Measurements from ENCODE around the gene TNK2.
A peak's percentile ranks its signal among the peaks of the same experiment; 100 is the strongest.
"Not testable (repeated sequence)": the region's sequence is repeated elsewhere in the genome, so short reads cannot be mapped to it uniquely, and the experiment has no call there.

TNK2 gene

DNA sequence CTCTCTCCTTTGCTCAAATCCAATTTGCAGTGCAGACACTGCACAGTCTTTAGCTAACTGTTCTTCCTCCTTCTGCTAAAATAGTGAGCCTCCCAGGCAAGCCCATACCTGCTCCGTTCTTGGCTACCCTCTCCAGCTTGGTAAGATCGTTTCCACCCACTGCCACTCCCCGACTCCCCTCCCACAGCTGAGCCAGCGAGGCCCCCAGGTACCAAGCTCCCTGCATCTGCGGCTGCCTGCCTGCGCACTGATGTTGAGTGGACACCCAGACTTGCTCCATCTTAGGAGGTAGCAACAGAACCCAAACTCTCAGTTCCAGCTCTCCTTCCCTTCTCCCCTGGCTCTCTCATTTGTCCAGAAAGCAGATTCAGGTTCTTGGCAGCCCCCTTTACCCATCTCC, 7.9 kb upstream of the TNK2 start:
- DNase-seq = no peak

DNA sequence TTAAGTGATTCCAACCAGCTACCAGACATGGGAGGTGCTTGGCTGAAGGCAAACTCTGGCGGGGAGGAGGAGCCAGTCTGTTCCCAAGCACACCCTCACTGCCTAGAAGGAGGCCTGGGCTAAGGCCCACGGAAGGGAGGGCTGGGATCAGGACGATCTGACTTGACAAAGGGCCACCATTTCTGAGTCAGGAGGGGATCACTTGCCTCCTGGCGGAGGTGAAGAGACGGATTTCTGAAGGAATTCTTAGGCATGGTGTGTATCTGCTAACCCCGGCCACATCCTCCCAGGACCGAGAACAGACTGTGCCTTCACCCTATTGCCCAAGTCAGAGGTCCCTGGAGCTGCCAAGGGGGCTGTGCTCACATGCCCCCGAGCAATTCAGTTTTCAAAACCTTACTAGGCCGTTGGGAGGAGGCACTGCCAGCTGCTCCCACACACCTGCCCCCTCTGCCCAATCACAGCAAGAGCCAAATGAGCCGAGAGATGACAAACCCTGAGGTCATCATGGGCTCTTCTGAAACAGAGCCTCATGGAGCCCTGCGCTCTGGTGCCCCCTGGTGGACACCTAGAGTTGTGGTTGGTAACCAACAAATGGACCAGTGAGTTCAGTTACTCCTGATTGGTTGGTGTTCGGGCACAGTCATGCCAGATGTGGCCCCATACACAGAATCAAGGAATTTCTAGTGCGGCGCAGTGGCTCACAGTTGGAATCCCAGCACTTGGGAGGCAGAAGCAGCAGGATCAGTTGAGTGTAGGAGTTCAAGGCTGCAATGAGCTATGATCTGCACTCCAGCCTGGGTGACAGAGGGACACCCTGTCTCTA, 6.5 kb upstream of the TNK2 start:
- no peak for DNase-seq

DNA sequence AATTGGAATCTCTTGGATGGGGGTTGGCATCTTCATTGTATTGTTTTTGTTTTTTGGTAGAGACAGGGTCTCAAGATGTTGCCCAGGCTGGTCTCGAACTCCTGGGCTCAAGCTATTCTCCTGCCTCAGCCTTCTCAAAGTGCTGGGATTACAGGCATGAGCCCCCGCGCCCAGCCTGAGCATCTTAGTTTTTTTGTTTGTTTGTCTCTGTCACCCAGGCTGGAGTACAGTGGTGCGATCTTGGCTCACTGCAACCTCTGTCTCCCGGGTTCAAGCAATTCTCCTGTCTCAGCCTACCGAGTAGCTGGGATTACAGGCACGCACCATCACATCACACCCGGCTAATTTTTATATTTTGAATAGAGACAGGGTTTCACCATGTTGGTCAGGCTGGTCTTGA, 5.8 kb upstream of the TNK2 start:
- DNase-seq = not testable (repeated sequence)

DNA sequence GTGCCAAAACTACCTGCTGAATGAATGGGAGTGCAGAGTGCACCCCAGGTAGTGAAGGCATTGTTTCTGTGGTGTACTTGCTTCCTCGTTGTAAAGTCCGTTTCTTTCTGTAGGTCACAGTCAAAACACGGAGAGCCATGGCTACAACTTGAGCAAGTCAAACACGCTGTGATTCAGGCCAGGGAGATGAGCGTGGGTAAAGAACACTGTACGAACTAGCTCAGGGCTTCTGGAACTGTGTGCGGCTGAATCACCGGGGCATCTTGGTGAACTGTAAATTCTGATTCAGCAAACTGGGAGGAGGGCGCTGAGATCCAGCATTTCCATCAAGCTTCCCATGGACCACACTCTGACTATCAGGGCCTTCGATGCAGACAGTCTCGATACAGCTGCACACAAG, 5.0 kb upstream of the TNK2 start:
- DNase-seq = no peak

DNA sequence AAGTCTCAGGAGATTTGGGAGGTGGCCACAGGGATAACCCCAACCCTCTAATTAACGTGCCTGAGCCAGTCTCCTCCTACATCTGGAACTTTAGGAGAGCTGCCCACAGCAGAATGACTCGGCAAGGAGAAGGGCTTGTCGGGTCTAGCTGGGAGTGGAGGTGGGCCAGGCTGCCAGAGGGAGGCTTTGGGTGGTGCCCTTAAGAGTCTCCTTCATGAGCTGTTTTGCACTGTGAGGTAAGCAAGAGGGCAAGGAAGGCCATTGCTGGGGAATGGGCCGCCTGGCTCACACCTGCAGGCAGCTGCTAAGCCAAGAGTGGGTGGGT, 3.6 kb upstream of the TNK2 start:
- DNase-seq = no peak

DNA sequence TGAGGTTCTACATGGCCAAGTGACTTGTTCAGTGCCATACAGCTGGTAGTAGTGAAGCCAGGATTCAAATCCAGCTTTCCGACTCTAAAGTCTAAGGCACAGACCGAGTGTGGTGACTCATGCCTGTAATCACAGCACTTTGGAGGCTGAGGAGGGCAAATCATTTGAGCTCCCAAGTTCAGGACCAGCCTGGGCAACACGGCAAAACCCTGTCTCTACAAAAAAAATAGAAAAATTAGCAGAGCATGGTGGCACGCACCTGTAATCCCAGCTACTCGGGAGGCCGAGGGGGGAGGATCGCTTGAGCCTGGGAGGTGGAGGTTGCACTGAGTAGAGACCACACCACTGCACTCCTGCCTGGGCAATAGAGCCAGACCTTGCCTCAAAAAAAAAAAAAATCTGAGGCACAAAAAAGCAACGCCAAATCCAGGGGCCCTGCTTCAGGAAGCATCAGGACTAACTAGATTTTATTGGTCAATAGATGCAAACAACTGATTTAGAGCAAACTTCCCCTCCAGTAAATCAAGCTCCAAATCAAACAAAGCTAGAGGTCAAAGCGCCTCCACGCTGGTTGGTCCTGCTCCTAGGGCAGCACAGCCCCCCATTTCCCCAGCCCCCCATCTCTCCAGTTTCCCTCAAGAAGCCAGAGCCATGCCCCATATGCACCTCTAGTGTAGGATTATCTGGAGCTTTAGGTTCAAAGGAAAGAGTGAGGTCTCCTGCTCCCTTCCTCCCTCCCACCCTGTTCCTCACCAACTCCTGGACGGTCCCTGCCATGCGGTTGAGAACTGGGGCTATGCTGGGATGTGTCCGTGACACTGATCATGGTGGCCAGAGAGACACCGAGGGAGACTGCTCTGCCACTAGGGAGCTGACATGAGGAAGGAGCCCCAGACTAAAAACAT, 2.9 kb upstream of the TNK2 start:
- DNase-seq = no peak

DNA sequence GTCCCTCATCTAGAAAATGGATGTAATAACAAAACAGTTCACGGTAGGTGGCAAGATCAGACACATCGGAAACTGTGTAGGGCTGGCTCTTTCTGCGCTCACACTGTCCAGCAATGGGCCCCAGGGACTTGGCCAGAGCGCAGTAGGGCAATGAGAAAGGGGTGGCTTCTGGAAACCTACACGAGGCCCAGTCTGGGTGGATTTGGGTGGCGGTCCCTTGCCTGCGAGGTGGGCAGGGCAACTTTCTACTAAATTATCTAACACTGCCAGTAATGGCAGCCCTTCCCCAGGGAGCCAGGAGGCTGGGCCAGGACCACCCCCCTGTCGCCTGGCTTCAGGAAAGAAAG, 2.1 kb upstream of the TNK2 start:
- DNase-seq = no peak

DNA sequence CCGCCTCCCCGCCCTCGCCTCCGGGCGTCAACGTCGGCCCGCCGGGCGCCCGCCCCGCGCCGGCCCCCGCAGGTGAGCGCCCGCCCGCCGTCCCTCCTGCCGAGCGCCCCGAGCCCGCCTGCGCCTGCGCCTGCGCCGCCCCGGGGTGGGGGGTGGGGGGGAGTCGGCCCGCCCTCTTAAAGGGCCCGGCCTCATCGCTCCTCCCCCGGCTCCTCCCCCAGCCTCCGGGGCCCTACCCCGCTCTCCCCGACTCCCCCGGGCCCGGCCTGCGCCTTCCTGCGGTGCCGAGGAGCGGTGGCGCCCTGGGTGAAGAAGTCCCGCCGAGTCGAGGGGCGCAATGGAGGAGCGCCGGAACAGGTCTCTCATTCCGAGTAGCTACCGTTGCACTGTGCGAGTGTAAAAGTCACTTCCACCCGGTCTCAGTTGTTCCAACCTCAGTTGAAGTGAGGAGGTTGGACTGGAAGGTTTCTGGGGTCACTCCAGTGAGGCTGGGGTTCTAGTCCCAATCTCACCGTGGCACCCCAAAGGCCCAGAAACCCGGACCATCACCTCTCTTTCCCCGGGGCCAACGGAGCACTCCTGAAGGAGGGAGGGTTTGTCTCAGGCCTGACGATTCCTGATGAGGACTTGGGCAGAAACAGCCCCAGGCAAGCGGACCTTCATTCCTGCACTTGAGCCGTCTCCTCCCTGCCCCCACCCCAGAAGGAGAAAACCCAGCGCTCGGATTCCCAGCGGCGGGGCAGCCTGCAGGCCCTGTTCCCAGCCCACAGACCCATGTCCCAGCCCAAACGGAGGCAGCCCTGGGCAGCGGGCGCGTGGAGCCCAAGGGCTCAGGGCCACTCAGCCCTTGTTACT, 1.5 kb upstream of the TNK2 start:
- DNase-seq = peak; percentile 48

DNA sequence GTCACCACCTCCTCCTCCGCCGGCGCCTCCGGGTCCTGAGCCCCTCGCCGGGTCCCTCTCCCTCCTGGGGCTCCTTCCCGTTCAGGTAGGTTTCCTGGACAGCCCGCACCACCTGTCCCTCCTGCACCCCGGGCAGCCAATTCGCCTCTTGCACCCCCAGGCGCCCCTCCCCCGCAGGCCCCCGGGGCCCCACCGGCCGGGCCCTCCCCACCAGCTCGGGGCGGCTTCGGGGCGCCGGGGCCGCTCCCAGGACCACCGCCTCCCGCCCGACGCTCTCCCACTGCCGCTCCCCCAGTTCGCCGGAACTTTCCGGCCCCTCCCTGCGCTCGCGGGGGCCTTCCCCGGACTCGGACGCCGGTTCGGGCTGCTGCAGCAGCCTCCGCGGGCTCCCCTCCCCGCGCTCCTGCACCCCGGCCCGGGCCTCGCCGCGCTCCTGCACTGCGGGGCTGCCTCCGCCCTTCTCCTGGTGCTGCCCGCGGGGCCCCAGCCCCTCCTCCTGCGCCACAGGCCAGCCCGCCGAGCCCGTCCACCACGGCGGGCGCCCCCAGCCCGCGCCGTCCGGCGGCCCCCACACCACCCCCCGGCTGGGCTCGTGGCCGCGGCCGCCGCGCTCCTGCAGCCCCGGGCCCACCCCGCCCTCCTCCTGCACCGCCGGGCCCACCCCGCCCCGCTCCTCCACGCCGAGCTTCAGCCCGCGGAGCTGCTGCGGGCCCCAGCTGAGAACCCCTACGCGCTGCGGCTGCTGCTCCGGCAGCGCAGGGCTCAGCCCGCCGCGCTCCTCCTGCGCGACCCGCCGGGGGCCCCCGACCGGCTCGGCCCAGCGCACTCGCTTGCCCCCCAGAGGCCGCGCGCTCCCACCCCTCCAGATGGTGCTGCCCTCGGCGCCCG, 587 bp upstream of the TNK2 start:
- no peak for DNase-seq

DNA sequence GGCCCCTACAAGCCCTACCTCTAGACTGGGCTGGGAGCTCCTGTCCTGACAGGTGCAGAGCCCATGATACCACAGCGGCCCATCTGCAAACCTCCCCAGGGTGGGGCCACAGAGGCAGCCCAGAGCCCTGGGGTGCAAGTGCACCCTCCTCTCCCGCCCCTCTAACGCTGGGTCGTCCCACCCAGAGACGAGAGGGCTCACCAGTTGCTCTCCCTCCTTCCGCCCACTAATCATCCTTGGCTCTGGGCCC, 742 bp downstream of the TNK2 start:
- no peak for DNase-seq

DNA sequence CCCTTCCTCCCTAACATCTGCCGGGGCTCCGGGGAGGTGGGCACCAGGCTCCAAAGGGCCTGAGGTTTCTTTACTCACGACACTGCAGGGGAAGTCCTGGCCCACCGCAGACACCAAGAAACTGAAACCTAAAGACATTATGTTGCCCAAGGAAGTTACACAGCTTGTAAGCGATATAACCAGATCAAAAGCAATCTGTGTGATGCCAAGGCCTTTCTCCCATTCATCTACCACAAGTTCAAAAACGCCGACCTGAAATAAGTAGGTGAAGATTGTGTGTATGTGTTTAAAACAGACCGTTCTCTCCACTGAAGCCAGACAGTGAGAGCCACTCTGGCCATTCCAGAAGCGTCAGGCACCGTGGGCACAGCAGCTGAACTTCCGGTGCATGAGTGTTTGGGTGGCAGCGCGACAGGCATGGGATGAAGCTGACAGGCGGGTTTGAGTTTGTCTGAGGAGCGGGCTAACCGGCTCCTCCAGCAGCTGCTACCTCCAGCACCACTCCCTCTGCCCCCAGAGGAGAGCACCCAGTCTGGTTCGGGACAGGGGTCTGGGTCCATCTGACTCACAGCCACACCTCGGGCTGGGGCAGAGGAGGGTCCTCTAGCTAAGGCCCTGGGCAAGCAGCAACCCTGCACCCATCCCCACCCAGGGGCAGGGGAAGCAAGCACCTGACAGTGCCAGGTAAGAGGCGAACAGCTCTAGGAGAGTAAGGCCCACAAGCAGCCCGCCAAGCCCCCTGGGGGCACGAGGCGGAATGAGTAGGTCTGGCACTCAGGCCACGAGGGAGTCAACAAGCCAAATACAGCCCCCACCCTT, 1.3 kb downstream of the TNK2 start:
- peak; percentile 49 for DNase-seq

DNA sequence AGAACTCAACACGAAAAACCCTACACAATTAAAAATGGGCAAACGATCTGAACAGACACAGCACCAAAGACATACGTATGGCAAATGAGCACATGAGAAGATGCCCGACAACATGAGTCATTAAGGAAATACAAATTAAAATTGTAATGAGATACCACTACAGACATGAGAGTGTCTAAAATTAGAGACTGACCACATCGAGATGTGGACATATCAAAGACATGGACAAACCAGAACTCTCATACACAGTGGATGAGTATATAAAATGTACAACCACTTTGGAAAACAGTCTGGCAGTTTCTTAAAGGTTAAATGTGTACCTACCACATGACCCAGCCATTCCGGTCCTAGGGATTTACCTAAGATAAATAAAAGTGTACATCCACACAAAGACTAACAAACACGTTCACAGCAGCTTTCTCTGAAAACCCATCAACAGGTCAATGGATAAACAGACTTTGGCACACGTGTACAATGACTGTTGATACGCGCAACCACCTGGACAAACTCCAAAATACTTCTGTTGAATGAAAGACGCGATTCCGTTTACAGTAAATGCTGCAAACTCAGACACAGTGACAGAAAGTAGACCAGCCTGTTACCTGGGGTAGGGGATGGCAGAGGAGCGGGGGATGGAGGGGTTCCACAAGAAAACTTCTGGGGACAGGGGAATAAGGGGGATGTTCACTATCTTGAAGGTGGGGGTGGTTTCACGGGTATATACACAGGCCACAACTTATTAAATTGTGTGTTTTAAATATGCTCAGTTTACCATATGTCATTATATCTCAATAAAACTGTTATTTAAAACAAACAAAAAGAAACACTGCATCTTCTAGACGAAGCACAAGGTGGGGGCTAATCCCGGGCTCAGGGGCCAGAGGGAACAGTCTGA, 2.1 kb downstream of the TNK2 start:
- peak; percentile 65 for DNase-seq

DNA sequence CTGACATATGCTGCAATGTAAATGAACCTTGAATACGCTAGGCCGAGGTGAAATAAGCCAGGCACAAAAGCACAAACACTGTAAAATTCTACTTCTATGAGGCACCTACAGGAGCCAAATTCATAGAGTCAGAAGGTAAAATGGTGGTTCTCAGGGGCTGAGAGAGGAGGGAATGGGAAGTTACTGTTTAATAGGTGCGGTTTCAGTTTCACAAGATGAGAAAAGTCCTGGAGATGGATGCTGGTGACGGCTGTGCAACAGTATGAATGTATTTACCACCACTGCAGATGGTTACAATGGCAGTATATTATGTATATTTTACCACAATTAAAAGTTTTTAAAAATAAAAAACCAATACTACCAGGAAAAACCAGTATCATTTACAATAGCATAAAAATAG, 4.0 kb downstream of the TNK2 start:
- DNase-seq = no peak

DNA sequence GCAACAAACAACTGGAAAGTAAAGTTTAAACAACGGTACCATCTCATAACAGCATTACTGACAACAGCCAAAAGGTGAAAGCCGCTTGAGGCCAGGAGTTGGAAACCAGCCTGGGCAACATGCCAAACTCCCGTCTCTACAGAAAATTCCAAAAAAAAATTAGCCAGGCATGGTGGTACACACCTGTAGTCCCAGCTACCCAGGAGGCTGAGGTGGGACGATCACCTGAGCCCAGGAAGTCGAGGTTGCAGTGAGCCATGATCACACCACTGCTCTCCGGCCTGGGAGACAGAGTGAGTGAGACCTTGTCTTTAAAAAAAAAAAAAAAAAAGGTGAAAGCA, 4.4 kb downstream of the TNK2 start:
- DNase-seq = no peak

DNA sequence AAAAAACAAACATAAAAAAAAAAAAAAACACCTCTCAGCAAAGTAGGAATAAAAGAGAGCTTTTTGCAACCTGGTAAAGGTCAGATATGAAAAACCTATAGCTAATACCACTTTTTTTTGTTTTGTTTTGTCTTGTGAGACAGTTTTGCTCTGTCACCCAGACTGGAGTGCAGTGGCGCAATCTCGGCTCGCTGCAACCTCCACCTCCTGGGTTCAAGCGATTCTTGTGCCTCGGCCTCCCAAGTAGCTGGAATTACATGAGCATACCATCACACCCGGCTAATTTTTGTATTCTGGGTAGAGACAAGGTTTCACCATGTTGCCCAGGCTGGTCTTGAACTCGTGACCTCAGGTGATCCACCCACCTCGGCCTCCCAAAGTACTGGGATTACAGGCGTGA, 5.7 kb downstream of the TNK2 start:
- DNase-seq = not testable (repeated sequence)

DNA sequence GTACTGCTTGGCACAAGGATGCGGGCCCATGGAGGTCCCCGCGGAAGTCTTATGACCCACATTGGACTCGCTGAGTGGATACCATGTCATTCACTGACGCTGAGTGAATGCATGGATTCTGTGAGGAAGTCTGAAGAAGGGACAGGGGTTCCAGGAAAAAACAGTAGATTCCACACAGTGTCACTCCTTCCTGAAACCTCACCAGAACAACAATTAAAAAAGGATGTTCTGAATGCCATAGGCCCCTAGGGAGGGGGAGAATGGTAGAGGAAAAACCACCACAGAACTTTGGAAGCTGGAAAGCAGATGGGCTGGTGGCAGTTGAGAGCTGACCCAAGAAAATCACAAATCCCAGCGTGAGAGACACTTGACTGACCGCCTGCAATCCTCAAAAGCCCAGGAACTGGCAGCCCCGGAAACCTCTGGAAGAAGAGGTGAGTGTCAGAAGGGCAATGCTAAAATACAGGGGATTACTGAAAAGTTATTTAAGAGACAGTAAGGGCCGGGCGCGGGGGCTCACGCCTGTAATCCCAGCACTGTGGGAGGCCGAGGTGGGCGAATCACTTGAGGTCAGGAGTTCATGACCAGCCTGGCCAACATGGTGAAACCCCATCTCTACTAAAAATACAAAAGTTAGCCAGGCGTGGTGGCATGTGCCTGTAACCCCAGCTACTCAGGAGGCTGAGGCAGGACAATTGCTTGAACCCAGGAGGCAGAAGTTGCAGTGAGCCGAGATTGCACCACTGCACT, 6.3 kb downstream of the TNK2 start:
- DNase-seq = not testable (repeated sequence)

DNA sequence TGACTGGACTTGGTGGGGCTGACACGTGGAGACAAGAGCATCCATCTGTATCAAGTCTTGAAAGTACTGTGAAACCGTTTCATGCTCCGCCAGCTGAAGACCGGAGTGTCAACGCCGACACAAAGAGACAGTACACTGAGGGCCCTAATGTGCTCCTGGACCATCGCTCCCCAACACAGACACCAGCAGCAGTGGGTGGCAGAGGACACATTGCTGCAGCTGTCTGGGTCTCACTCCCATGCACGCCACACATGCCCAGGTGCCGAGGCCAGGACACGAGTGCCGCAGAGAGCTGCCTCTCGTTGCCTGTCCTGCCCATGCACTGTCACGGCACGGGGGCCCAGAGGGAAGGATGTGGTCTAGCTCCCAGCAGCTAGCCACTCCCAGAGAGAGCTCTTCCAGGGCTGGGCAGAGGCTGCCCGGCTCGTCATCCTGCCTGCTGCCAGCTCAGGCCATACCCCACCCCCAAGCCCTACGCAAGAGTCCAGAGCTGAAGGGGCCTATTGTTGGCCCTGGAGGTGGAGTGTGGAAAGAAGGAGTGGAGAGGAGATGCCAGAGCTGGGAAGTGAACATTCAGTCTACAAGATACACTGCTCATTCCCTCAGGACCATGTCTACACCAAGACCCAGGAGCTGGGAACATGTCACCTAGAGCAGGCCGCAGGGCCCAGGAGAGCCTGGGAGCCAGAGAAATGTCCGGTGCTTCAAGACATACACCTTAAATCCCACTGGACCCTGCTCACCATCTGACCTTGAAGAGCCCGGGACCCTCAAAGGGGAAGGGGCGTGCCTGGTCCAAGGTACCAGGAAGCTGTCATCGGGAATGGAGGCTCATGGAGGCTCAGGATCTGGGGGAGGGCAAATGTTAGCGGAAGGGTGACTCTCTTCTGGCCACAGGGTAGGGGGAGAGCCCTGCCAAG, 7.7 kb downstream of the TNK2 start:
- DNase-seq = no peak

DNA sequence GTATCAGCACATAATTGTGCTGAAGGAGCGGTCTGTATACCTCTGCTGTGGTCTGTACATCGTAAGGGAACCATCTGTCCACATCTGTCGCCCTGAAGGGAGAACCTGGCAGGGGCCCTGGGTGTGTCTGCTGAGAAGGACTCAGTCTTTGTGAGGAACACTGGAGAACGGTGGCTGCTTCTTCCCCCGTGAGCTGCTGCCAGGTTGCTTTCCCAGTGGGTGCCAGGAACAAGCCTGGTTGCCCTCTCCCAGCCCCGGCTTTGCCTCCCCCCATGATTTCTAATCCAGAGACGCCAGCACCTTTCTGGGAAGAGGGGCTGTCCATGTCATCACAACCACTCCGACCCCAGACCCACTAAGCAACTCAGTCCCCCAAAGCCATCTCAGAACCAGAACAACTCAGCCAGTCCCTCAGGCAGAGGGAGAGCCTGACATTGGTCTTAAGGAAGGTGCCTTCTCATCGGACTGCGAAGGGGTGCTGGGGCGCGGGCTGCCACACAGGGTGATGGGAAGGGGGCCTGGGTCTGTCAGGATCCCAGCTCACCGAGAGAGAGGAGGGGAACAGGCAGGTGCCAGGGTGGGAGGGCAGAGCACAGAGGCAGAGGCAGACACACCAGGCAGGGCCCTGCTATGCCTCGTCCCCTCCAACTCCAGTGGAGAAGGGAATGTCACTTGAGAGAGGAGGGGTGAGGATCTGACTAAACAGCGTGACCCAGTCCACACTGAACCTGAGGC, 8.5 kb downstream of the TNK2 start:
- DNase-seq = no peak
